Suprapubic skin (tissue), 4 donors: ENCODE measurements around the gene IL13RA1. TPM values are rescaled to one million over a fixed set of nuclear protein-coding genes. Genes with fewer than 3 reads are reported as not detected.

Experiments
- DNase-seq, 2 donors: peaks; one replicate each; pipeline ENCODE4 v3.0.0-alpha.2; 2019; ENCODE audit warnings: low spot score in 2 of 2
- H3K27ac ChIP-seq: fragments of 200-600 bp; sonication (generic); one replicate; pipeline ENCODE4 v1.5.1; 2019
- H3K27me3 ChIP-seq: fragments of 200-600 bp; sonication (generic); one replicate; pipeline ENCODE4 v1.5.1; 2019
- H3K36me3 ChIP-seq: fragments of 200-600 bp; sonication (generic); one replicate; pipeline ENCODE4 v1.5.1; 2019
- H3K4me1 ChIP-seq: fragments of 200-600 bp; sonication (generic); one replicate; pipeline ENCODE4 v1.5.1; 2019
- H3K4me3 ChIP-seq: fragments of 200-600 bp; sonication (generic); one replicate; pipeline ENCODE4 v1.5.1; 2019; ENCODE audit warnings: mild to moderate bottlenecking
- H3K9me3 ChIP-seq: fragments of 200-600 bp; sonication (generic); one replicate; pipeline ENCODE4 v1.5.1; 2019
- CTCF ChIP-seq, 2 donors: fragments of 200-600 bp in 1 of 2; fragments of 450-650 bp in 1 of 2; sonication (generic) in 1 of 2; IDR thresholded peaks; one replicate each; pipeline ENCODE4 v1.5.1; 2016 to 2019; ENCODE audit warnings: antibody characterized with exemption in 2 of 2, mild to moderate bottlenecking in 1 of 2, moderate library complexity in 1 of 2
- EP300 ChIP-seq: sonication (generic); formaldehyde crosslinking; IDR thresholded peaks from one replicate; pipeline ENCODE4 v1.6.1; 2017; ENCODE audit warnings: antibody characterized with exemption
- POLR2A ChIP-seq, 2 donors: fragments of 450-650 bp; IDR thresholded peaks; one replicate each; pipeline ENCODE4 v1.6.1; 2017; ENCODE audit warnings: antibody characterized with exemption in 2 of 2, mild to moderate bottlenecking in 2 of 2, moderate library complexity in 2 of 2
- POLR2AphosphoS5 ChIP-seq, 3 donors: sonication (generic); formaldehyde crosslinking; IDR thresholded peaks; one replicate each; pipeline ENCODE4 v1.6.1; 2017; ENCODE audit warnings: antibody characterized with exemption in 3 of 3
- WGBS: methylation state at CpG from one replicate; pipeline ENCODE4 v1.1.5; 2018; 5-methylcytosine and 5-hydroxymethylcytosine counted together
- total RNA-seq, 4 donors: library from RNA; depleted of rRNA; stranded (reverse); fragments of >200 nt; gene quantifications; one replicate each; pipeline ENCODE4 v1.1.0, GENCODE V29; 2016

IL13RA1 gene
- total RNA-seq, 4 donors from 2014 or later, result 20.7 to 26.2 (median 24.8) TPM

- Histone ChIP-seq H3K4me3 (no peak overlapping the region), H3K36me3 (no peaks in the 10 kb centered on the region), H3K4me1 (no peaks in the 10 kb centered on the region), H3K9me3 (no peaks in the 10 kb centered on the region), H3K27ac (no peak overlapping the region), H3K27me3 (no peaks in the 10 kb centered on the region)
- TF ChIP-seq CTCF (IDR thresholded peaks at IDR 0.05) (no peak), POLR2AphosphoS5 (IDR thresholded peaks at IDR 0.05) (no peak), POLR2A (IDR thresholded peaks at IDR 0.05) (no peak), EP300 (no peak)
- no peak for DNase-seq
- WGBS, result 87% methylated on average over 13 of the region's 13 CpGs
Observed at GRCh38 chrX:118717678-118718391, 9.6 kb upstream of the IL13RA1 start.

- 77% methylated on average over 2 of the region's 2 CpGs for WGBS
- no peaks in the 10 kb centered on the region for H3K27me3 ChIP-seq
- no peak overlapping the region for H3K4me3 ChIP-seq
- no peak overlapping the region for H3K27ac ChIP-seq
- H3K4me1 ChIP-seq, result no peaks in the 10 kb centered on the region
- no peaks in the 10 kb centered on the region for H3K9me3 ChIP-seq
- no peak for TF ChIP-seq EP300
- no peak for TF ChIP-seq POLR2AphosphoS5 (IDR thresholded peaks at IDR 0.05)
- no peak for TF ChIP-seq CTCF (IDR thresholded peaks at IDR 0.05)
- no peak for TF ChIP-seq POLR2A (IDR thresholded peaks at IDR 0.05)
- no peak for DNase-seq
- H3K36me3 ChIP-seq, result no peaks in the 10 kb centered on the region
Observed at GRCh38 chrX:118718737-118719136, 8.7 kb upstream of the IL13RA1 start.

- TF ChIP-seq EP300, result no peak
- 90% methylated on average over 3 of the region's 3 CpGs for WGBS
- Histone ChIP-seq H3K4me3 (no peak overlapping the region), H3K9me3 (no peaks in the 10 kb centered on the region), H3K36me3 (no peaks in the 10 kb centered on the region), H3K4me1 (no peaks in the 10 kb centered on the region), H3K27me3 (no peaks in the 10 kb centered on the region), H3K27ac (no peak overlapping the region)
- DNase-seq, result no peak
Observed at GRCh38 chrX:118720058-118720707, 7.2 kb upstream of the IL13RA1 start.

- peaks cover 9% of the 10 kb centered on the region for H3K4me1 ChIP-seq
- no peak overlapping the region for H3K4me3 ChIP-seq
- no peak for TF ChIP-seq EP300
- TF ChIP-seq POLR2A (IDR thresholded peaks at IDR 0.05), result no peak
- no peak overlapping the region for H3K27ac ChIP-seq
- no peak for DNase-seq
- 51% methylated on average over 3 of the region's 3 CpGs for WGBS
- no peaks in the 10 kb centered on the region for H3K27me3 ChIP-seq
- no peaks in the 10 kb centered on the region for H3K36me3 ChIP-seq
- no peaks in the 10 kb centered on the region for H3K9me3 ChIP-seq
Observed at GRCh38 chrX:118723376-118723775, 4.0 kb upstream of the IL13RA1 start.

- WGBS, result 73% methylated on average over 5 of the region's 5 CpGs
- no peak overlapping the region for H3K27ac ChIP-seq
Observed at GRCh38 chrX:118724365-118724764, 3.0 kb upstream of the IL13RA1 start.

More at GRCh38 chrX:118724365-118724764, 3.0 kb upstream of the IL13RA1 start:
- peaks cover 14% of the 10 kb centered on the region for H3K4me1 ChIP-seq
- H3K9me3 ChIP-seq, result no peaks in the 10 kb centered on the region
- DNase-seq, result no peak
- no peak overlapping the region for H3K4me3 ChIP-seq
- TF ChIP-seq EP300 (no peak), POLR2A (IDR thresholded peaks at IDR 0.05) (no peak), POLR2AphosphoS5 (IDR thresholded peaks at IDR 0.05) (no peak), CTCF (IDR thresholded peaks at IDR 0.05) (no peak)
- no peaks in the 10 kb centered on the region for H3K27me3 ChIP-seq
- no peaks in the 10 kb centered on the region for H3K36me3 ChIP-seq
